Activated CD4-positive, alpha-beta T cell treated with anti-CD3 and anti-CD28 coated beads for 4 hours (primary cell): ENCODE data around the gene BTBD17.

Experiments
- DNase-seq, 2 donors: peaks; one replicate each; pipeline ENCODE4 v3.0.0-alpha.2; 2020

Gene BTBD17

GRCh38 chr17:74332763-74333283, 28.8 kb downstream of the BTBD17 start:
- DNase-seq: no peak

- DNase-seq: no peak
These were observed 29.5 kb downstream of the BTBD17 start for GRCh38 chr17:74332017-74332650.

GRCh38 chr17:74330446-74330845, 31.2 kb downstream of the BTBD17 start:
- DNase-seq: no peak

GRCh38 chr17:74329378-74329777, 32.3 kb downstream of the BTBD17 start:
- no peak for DNase-seq

GRCh38 chr17:74328487-74328886, 33.2 kb downstream of the BTBD17 start:
- DNase-seq: no peak

- DNase-seq: no peak
These were observed 35.2 kb downstream of the BTBD17 start for GRCh38 chr17:74326506-74326905.

GRCh38 chr17:74325743-74326379, 35.8 kb downstream of the BTBD17 start, which contains the start of gene KIF19:
TSS of gene KIF19 (plus strand) at chr17:74326226. CDS start at chr17:74326350, 124 bp downstream.
- peak; percentile 45 to 48 for DNase-seq

GRCh38 chr17:74325376-74325742, 36.3 kb downstream of the BTBD17 start:
- DNase-seq: no peak

GRCh38 chr17:74324521-74324920, 37.1 kb downstream of the BTBD17 start:
- DNase-seq: no peak

GRCh38 chr17:74318391-74318790, 43.3 kb downstream of the BTBD17 start:
- no peak for DNase-seq

- no peak for DNase-seq
These were observed 44.6 kb downstream of the BTBD17 start for GRCh38 chr17:74317071-74317470.

- DNase-seq: no peak
These were observed 45.4 kb downstream of the BTBD17 start for GRCh38 chr17:74316220-74316619.

- no peak for DNase-seq
These were observed 46.8 kb downstream of the BTBD17 start for GRCh38 chr17:74314877-74315276.

- DNase-seq: no peak
These were observed 51.8 kb downstream of the BTBD17 start for GRCh38 chr17:74309902-74310301.

GRCh38 chr17:74307984-74308773, 53.5 kb downstream of the BTBD17 start:
- DNase-seq: no peak
